ENCODE data around the gene OOSP4B.

DNA sequence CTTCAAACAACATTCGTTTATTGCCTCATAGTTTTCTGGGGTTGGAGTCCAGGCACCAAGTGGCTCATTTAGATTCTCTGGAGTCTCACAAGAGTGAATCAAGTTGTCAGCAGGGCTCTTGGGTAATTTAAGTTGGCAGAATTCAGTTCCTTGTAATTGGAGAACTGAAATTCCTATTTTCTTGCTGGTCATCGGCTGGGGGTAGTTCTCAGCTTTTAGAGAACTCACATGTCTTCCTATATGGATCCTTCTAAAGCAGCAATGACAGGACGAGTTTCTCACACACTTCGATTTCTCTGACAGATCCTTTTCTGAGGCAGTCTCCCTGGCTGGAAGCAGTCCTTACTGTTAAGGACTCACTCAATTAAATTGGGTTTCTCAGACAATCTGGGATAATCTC lies 17.3 kb upstream of the OOSP4B start:
- TF ChIP-seq, protein P1, sequence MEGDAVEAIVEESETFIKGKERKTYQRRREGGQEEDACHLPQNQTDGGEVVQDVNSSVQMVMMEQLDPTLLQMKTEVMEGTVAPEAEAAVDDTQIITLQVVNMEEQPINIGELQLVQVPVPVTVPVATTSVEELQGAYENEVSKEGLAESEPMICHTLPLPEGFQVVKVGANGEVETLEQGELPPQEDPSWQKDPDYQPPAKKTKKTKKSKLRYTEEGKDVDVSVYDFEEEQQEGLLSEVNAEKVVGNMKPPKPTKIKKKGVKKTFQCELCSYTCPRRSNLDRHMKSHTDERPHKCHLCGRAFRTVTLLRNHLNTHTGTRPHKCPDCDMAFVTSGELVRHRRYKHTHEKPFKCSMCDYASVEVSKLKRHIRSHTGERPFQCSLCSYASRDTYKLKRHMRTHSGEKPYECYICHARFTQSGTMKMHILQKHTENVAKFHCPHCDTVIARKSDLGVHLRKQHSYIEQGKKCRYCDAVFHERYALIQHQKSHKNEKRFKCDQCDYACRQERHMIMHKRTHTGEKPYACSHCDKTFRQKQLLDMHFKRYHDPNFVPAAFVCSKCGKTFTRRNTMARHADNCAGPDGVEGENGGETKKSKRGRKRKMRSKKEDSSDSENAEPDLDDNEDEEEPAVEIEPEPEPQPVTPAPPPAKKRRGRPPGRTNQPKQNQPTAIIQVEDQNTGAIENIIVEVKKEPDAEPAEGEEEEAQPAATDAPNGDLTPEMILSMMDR (IDR thresholded peaks at IDR 0.05): no peak
- TF ChIP-seq POLR2A (IDR thresholded peaks at IDR 0.05) (no peak), POLR2AphosphoS5 (IDR thresholded peaks at IDR 0.05) (no peak)

All from breast epithelium (tissue), 3 donors.